Effector memory CD4-positive, alpha-beta T cell (primary cell): ENCODE results near the gene FBXO2.

Experiments used
- DNase-seq, 3 donors: peaks; one replicate each; pipeline ENCODE4 v3.0.0-alpha.2; 2020
- H3K27ac ChIP-seq: 2 replicates; pipeline ENCODE4 v1.7.0; 2013; ENCODE audit warnings: mild to moderate bottlenecking, low read length, moderate library complexity; ENCODE audit not compliant: insufficient read depth, poor library complexity, severe bottlenecking
- H3K27me3 ChIP-seq: replicated peaks from 2 replicates; pipeline ENCODE4 v1.7.0; 2013; ENCODE audit warnings: mild to moderate bottlenecking, low read length; ENCODE audit not compliant: insufficient read depth, control insufficient read depth, poor library complexity, severe bottlenecking
- H3K36me3 ChIP-seq: 2 replicates; pipeline ENCODE4 v1.7.0; 2013; ENCODE audit warnings: mild to moderate bottlenecking, low read length, moderate library complexity; ENCODE audit not compliant: control insufficient read depth, insufficient read depth
- H3K4me1 ChIP-seq: 2 replicates; pipeline ENCODE4 v1.7.0; 2013; ENCODE audit warnings: low read length, mild to moderate bottlenecking; ENCODE audit not compliant: control insufficient read depth, insufficient read depth, poor library complexity, severe bottlenecking
- H3K4me3 ChIP-seq: 2 replicates; pipeline ENCODE4 v1.7.0; 2013; ENCODE audit warnings: low read length, low read depth, mild to moderate bottlenecking; ENCODE audit not compliant: insufficient read depth, poor library complexity, severe bottlenecking
- H3K9me3 ChIP-seq: 2 replicates; pipeline ENCODE4 v1.7.0; 2013; ENCODE audit warnings: mild to moderate bottlenecking, low read length, moderate library complexity; ENCODE audit not compliant: control insufficient read depth
- total RNA-seq, 3 donors: gene quantifications; one replicate each; lab custom pipeline; 2026; lab: John Stamatoyannopoulos, UW

Gene FBXO2, protein sequence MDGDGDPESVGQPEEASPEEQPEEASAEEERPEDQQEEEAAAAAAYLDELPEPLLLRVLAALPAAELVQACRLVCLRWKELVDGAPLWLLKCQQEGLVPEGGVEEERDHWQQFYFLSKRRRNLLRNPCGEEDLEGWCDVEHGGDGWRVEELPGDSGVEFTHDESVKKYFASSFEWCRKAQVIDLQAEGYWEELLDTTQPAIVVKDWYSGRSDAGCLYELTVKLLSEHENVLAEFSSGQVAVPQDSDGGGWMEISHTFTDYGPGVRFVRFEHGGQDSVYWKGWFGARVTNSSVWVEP
- total RNA-seq: 2.9 to 5.4 (median 3.0) reads per million in 3 donors

DNA sequence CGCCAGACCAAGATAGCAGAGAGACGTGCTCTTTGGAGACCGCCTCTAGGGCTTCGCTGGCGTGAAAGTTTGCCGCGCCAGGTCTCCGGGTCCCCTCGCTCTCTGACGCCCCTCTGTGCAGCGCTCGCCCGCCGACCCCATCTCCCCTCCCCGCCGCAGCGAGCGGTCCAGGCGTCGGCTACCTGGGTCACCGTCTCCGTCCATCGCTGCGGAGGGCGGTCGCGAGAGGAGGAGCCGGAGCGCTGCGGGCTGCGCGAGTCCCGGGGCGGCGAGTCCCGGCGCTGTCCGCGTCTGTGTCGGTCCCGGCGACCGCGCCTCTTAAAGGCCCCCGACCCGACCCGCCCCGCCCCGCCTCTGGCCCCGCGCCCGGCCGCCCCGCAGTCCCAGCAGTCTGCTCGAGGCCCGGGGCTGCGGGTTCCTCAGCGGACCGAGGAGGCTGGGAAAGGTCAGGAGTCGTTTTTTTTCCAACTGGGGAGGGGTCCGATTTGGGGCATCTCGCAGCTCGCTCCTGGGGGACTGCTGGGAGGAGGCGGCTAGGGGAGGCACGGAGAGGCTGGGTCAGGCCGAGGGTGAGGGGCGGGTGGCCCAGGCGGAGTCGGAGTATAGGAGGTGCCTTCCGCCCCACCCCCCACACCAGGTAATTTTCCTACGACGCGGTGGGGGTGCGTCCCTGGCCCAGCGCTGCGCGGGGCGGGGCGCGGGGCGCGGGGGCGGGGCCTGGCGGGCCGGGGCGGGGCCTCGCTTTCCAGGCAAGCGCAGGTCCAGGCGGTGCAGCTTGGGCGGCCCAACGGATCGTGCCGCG, at the start of gene FBXO2, which contains the start of gene FBXO44:
FBXO2 (minus strand) TSS at position 293 of the 802 bp plus-strand sequence; CDS start at position 204, 89 bp downstream.
FBXO44 (plus strand) TSS at position 741 of the 802 bp plus-strand sequence. CDS start 959 bp downstream, outside the sequence.
- Histone ChIP-seq H3K4me3 (peak within 1 kb of the TSS; percentile 61), H3K9me3 (no peaks in the 10 kb centered on the region), H3K27me3 (no peaks in the 10 kb centered on the region), H3K36me3 (peaks cover 5% of the 10 kb centered on the region), H3K27ac (peak within 1 kb of the TSS; percentile 34), H3K4me1 (peaks cover 36% of the 10 kb centered on the region)
- DNase-seq: peak; percentile 45 to 59 (median 54)

DNA sequence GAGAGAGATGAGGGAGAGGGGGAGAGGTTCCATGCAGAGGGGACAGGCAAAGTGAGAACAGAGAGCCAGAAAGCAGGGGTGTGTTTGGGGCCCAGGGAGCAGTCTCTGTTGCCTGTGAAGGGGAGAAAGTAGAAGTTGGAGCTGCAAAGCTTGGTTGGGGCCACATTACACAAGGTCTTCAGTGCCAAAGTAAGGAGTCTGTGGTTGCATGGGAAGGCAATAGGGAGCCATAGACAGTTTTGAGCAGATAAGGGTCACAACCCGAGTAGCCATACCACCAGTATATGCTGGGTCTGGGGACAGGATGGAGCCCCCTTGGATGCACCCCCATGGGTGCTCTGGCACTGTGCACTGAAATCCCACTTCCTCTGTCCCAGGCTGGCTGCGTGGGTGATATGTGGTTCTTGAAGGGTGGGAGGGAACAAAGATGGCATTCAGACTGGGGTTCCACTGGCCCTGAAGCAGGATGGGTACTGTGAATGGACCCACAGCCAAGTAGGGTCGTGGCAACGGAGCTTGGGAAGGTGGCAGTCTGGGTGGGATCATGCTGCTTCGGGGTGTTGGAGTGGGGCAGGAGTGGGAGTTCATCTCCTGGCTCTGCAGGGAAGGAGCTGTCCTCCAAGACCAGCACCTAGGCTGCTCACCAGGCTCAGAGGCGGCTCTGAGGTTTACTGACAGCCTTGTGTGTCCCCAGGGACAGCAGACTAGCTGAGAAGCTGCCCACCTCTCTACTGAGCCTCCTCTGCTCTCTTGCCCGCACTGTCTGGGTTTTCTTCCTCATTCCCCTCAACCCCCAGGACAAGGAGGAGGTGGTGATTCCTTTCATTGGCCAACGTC, 49.3 kb upstream of the FBXO2 start:
- no peak for DNase-seq
- Histone ChIP-seq H3K4me1 (no peaks in the 10 kb centered on the region), H3K27ac (no peak overlapping the region), H3K9me3 (no peaks in the 10 kb centered on the region), H3K4me3 (no peak overlapping the region), H3K27me3 (no peaks in the 10 kb centered on the region), H3K36me3 (no peaks in the 10 kb centered on the region)

DNA sequence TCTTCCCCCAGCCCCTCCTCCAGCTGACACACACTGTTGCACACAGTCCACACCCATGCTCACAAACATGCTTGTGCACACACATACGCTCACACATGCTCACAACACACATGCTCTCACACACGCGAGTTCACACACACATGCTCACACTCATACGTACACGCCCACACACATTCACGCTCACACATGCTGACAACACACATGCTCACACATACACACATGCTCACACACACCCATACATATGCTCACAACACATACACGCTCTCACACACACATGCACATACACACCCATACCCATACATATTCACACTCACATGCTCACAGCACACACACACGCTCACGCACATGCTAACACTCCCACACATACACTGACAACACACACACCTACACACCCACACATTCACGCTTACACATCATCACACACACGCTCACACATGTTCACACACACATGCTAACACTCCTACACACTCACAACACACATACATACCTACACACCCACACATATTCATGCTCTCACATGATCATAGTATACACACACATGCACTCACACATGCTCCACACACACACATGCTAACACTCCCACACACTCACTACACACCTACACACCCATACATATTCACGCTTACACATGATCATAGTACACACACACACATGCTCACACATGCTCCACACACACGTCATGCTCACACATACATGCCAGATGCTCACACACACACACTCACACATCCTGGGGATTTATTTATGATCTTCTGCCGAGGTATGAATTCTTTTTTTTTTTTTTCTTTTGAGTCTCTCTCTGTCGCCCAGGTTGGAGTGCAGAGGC, 48.0 kb upstream of the FBXO2 start:
- Histone ChIP-seq H3K4me1 (no peaks in the 10 kb centered on the region), H3K27me3 (no peaks in the 10 kb centered on the region), H3K4me3 (no peak overlapping the region), H3K27ac (no peak overlapping the region), H3K36me3 (no peaks in the 10 kb centered on the region), H3K9me3 (no peaks in the 10 kb centered on the region)
- no peak for DNase-seq

DNA sequence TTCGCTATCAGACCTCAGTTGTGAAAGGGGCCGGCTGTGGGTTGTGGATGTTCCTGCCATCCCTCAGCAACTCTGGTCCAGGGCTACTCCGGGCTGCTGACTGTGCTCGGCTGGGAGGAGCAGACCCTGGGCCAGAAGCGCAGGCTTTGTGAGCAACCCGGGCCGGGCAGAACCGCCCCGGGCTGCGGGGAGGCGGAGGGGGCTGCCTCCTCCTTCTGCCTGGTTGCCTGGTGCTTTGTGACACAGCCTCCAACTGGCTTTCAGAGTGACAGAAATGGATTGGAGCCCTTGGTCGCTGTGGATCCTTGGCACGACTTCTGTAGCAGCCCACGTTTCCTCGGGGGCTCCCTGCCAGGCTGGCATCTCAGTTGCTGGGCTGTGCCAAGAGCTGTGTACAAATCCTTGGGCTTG, 47.3 kb upstream of the FBXO2 start:
- no peaks in the 10 kb centered on the region for H3K36me3 ChIP-seq
- no peaks in the 10 kb centered on the region for H3K27me3 ChIP-seq
- no peak for DNase-seq
- no peaks in the 10 kb centered on the region for H3K4me1 ChIP-seq
- no peak overlapping the region for H3K4me3 ChIP-seq
- H3K27ac ChIP-seq: no peak overlapping the region
- H3K9me3 ChIP-seq: no peaks in the 10 kb centered on the region

DNA sequence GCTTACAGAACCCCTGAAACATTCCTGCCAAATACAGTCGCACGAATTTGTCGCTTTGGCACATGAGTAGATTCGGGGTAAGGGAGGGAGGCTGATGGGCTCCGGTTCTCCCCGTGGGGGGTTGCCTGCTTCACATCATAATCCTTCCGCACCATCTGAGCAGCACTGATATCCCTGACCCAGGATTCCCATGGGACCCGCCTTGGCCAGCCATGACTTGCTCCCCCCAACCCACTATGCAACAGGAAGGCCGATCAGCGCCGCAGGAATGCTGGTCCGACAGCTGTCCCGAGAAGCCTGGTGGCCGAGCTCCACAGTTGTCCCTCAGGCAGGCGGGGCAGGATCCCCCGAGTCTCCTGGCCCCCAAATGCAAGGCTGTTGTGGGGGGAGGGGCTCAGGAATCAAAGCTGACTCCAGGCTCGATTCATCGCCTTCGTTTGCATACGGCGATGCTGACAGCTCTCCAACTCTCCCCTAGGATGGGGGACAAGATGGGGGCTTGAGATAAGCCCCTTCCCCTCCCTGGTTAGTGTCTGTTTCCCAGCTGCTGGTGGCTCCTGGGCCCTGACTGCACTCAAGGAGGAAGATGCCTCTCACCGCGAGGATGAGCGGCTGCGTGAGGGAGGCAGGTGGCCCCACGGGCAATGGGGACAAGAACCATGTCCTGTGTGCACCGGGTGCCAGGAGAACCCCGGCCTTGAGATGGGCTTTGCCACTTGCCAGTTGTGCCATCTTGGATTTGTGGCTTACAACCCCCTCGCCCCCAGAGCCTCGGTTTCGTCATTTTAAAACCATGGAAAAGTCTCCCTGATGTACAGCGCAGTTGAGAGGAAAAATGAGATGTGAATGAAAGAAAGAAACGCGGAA, 46.6 kb upstream of the FBXO2 start:
- no peaks in the 10 kb centered on the region for H3K9me3 ChIP-seq
- no peaks in the 10 kb centered on the region for H3K27me3 ChIP-seq
- DNase-seq: no peak
- H3K36me3 ChIP-seq: no peaks in the 10 kb centered on the region
- no peak overlapping the region for H3K27ac ChIP-seq
- no peak overlapping the region for H3K4me3 ChIP-seq
- no peaks in the 10 kb centered on the region for H3K4me1 ChIP-seq

DNA sequence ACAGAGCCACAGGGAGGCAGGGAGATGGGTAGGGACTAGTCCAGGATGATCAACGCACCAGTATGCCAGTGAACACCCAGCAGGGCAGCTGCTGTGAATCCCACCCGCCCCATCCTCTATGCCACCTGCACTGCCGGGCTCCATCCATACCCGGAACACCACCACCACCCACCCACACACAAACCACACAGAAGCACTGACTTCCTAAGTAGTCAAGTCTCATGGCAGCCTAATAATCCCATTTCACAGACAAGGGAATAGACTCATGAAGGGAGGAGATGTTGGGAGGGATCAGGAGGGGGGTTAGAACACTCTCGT, 43.6 kb upstream of the FBXO2 start:
- H3K9me3 ChIP-seq: no peaks in the 10 kb centered on the region
- no peak overlapping the region for H3K27ac ChIP-seq
- DNase-seq: no peak
- no peaks in the 10 kb centered on the region for H3K36me3 ChIP-seq
- H3K4me1 ChIP-seq: peaks cover 2% of the 10 kb centered on the region
- H3K27me3 ChIP-seq: no peaks in the 10 kb centered on the region
- H3K4me3 ChIP-seq: no peak overlapping the region

DNA sequence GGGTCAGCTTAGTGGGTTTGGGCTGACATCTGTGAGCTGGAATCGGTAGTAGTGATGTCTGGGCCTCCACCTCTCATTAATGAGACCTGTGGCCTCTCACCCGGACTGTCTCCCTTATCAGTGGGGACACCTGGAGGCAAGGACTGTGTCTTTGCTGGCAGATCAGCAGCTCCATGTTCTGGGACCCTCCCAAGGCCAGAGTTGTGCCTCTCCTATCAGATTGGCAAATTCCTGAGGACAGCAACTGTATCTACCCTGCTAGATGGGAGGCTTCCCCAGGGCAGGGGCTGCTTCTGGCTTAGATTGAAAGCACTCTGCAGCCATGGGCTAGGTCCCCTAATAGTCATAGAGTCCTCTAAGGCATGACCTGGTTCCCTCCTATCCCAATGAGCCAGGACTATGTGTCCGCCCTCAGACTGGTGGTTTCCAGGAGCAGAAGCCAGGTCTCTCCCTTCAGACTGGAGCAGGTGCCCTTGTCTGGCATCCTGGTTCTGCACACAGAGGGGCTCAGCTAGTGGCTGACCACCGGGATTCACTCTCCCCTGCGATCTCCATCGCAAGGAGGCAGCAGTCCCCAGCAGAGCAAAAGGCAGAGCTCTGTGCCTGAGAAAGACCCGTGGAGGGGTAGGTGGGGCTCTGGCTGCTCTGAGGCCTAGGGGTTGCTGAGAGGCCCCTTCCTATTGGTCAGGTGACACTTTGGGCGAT, 43.1 kb upstream of the FBXO2 start:
- no peak for DNase-seq

DNA sequence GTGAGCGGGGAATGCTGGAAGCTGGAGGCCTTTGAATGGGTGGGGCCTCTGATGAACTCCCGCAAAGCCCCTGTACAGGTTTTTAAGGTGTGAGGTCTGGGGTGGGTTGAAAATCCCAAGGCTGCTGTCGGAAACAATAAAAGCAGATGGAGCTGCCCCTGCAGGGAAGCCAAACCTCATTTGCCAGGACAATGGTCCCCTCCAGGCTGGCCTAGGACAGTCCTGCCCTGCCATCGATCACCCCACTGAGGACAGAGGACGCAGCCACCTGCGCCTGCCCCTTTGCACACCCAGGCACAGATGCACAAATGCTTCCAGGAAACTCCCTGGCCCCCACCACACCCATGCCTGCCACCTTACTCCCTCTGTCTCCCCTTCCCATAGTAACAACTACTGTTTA, 41.6 kb upstream of the FBXO2 start:
- H3K9me3 ChIP-seq: no peaks in the 10 kb centered on the region
- no peak for DNase-seq
- peaks cover 20% of the 10 kb centered on the region for H3K4me1 ChIP-seq
- peaks cover 18% of the 10 kb centered on the region for H3K27me3 ChIP-seq
- H3K36me3 ChIP-seq: no peaks in the 10 kb centered on the region
- no peak overlapping the region for H3K27ac ChIP-seq
- H3K4me3 ChIP-seq: no peak overlapping the region

More for the DNA sequence above, 43.1 kb upstream of the FBXO2 start:
- H3K36me3 ChIP-seq: no peaks in the 10 kb centered on the region
- no peak overlapping the region for H3K4me3 ChIP-seq
- H3K4me1 ChIP-seq: peaks cover 7% of the 10 kb centered on the region
- H3K27ac ChIP-seq: no peak overlapping the region
- no peaks in the 10 kb centered on the region for H3K9me3 ChIP-seq
- H3K27me3 ChIP-seq: peaks cover 4% of the 10 kb centered on the region
